H4 (cell line): Measurements from ENCODE around the gene HLA-DQB1. TPM values are rescaled to one million over a fixed set of nuclear protein-coding genes. Genes with fewer than 3 reads are reported as not detected.
A peak's percentile ranks its signal among the peaks of the same experiment; 100 is the strongest.
"Not testable (repeated sequence)": the region's sequence is repeated elsewhere in the genome, so short reads cannot be mapped to it uniquely, and the experiment has no call there.

Source experiments
- DNase-seq: peaks from one replicate; pipeline ENCODE4 v3.0.0-alpha.2; 2015; ENCODE audit warnings: low spot score
- total RNA-seq: library from RNA; depleted of rRNA; stranded (reverse); fragments of >200 nt; shearing (Covaris generic); gene quantifications from 2 replicates; pipeline ENCODE4 v1.2.3, GENCODE V29; 2014; rRNA removed

HLA-DQB1 gene
- total RNA-seq, result not detected in 2 replicates

DNA sequence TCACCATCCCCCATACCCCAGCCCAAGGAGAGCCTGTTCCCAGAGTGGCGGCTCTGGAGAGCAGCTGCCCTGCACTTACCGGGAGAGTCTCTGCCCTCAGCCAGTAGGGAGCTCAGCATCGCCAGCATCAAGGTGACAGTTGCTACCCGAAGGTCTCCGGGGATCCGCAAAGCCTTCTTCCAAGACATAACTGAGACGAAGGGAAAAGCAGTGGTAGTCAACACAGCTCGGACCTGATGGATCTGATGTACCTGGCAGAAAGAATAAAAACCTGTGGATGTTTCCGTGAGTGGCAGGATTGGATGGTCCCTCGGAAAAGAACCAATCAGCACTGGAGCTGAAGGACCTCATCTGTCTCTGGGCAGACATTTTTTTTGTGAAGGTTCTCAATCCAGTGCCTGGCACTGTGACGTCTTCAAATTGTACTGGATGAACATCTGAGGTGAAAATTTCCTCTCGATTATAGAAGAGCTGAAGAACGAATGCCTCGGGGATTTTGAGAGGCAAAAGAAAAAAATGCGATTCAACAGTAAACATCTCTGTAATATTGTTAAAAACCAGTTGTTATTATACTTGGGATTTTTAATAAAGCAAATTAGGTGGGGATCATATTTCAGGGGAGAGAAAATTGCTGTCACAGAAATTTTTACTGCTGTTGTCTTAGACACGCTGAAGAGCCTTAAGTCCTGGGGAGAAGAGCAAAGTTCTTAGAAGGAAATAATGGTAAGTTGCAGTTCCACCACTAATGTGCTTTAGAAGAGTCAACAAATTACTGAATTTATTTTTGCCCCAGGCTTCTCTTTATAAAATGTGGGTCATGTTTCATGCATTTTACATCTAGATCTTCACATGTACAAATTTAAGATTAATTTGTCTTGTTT is at the start of gene HLA-DQB1:
Gene HLA-DQB1 (minus strand): TSS at position 238 of the 881 bp plus-strand sequence. CDS start 50 bp downstream, at position 188.
- no peak for DNase-seq

DNA sequence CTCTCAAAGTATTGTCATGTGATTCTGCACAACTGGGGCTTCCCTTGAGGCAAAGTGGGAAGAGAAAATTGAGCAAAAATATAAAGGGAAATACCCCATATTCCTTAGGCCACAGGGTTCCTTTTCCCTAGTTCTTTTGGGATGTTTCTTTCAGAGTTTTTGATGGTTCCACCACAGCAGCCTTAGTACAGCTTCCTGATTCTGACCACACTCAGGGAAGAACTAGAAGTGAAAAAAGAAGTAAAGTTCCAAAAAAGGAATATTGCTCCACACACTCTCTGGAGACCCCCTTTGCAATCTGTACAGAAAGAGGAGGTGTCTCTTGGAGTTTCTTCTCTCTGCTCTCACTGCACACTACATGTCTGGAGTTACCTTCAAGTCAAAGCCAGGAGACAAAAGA is 46.8 kb upstream of the HLA-DQB1 start:
- DNase-seq, result no peak

DNA sequence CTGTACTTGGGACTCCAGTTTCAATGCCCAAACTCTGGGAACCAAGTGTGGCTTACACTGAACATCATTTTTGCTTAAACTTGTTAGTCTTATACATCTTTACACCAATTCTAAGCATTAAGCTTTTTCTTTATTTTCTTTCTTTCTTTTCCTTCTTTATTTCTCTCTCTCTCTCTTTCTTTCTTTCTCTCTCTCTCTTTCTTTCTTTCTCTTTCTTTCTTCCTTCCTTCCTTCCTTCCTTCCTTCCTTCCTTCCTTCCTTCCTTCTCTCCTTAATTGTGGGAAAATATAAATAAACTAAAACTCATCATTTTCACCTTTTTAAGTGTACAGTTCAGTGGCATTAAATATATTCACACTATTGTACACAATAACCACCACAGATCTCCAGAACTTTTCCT is 43.2 kb upstream of the HLA-DQB1 start:
- no peak for DNase-seq

DNA sequence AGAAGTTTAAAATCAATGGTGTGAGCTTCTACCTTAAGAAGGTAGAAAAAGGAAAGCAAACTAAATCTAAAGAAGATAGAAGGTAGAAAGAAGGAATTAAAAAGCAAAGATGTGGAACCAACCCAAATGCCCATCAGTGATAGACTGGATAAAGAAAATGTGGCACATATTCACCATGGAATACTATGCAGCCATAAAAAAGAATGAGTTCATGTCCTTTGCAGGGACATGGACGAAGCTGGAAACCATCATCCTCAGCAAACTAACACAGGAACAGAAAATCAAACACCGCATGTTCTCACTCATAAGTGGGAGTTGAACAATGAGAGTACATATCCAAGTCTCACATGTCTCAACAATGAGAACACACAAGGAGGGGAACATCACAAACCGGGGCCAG is 38.7 kb upstream of the HLA-DQB1 start:
- DNase-seq, result not testable (repeated sequence)

DNA sequence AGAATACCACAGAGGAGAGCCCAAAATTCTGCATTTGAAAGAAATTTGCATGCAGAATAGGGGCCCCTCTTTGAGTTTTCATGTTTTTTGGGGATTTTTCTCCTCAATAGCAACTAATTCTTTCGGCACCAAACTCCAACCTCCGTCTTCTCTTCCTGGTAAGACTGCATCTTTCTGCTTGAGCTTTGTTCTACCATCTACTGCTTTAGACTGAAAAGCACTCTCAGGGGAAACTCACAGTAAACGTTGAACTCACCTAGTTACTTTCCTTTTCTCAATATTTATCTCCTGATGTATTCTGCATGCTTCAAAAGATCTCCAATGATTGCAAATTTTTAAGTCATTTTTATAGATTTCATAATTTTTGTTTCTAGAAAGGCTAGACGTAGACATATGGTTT is 36.9 kb upstream of the HLA-DQB1 start:
- no peak for DNase-seq

DNA sequence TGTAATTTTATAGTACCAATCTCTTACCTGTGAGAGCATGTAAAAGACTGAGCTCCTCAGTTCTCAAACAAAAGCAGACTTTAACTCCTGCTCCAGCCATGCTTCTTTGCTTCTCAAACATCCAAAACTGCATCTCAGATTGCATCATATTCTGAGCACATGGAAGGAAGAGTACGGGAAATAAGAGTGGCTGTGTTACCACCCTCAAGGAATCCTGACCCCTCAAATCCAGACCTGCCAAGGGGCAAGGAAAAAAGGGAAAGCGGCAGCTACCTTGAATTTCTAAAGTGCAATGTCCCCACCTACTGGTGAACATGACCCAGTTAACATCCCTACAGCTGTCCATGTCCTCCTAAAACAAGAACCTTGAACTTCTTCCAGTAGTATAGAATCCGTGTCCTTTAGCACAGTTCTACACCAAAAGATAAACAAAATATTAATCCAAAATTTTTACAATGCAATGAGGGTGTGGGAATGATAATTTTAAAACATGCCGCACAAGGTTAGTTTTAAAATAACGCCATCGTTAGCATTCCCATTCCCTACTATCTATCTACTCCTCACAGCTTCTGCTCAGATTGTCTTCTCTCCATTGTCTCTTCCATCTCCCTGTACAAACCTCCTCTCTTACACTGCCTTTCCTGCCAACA is 34.1 kb upstream of the HLA-DQB1 start:
- peak; percentile 54 for DNase-seq

DNA sequence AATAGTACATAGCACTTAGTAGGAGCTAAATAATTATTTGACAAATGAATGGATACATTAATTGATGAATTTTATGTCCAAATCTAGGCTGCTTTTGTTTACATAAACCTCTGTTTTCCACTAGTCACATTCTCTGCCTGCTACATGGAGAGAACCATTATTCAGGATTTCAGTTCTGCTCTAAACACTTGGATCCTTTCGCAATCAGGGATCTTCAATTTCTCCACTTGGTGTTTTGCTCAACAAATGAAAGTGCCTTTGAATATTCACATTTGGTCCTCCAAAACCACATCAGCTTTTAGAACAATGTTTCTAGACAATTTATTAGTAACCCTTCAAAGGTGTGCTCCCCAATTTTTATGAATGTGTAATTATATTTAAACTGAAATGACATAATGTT is 30.6 kb upstream of the HLA-DQB1 start:
- no peak for DNase-seq

DNA sequence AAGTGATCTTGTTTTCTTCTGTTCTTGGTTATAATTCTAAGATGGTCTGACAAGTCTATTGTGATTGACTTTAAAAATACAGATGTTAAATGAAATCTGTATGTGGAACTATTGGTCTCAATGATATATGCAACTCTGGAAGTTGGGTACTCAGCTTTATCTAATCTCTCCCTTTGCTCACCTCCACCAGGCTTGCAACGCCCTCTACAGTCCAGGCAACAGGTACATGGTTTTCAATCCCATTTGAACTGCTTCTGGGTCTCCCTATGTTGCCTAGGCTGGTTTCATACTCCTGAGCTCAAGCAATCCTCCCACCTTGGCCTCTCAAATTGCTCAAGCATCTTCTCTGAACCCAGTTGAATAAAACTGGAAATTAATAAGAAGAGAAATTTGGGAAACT is 25.6 kb upstream of the HLA-DQB1 start:
- peak; percentile 30 for DNase-seq

DNA sequence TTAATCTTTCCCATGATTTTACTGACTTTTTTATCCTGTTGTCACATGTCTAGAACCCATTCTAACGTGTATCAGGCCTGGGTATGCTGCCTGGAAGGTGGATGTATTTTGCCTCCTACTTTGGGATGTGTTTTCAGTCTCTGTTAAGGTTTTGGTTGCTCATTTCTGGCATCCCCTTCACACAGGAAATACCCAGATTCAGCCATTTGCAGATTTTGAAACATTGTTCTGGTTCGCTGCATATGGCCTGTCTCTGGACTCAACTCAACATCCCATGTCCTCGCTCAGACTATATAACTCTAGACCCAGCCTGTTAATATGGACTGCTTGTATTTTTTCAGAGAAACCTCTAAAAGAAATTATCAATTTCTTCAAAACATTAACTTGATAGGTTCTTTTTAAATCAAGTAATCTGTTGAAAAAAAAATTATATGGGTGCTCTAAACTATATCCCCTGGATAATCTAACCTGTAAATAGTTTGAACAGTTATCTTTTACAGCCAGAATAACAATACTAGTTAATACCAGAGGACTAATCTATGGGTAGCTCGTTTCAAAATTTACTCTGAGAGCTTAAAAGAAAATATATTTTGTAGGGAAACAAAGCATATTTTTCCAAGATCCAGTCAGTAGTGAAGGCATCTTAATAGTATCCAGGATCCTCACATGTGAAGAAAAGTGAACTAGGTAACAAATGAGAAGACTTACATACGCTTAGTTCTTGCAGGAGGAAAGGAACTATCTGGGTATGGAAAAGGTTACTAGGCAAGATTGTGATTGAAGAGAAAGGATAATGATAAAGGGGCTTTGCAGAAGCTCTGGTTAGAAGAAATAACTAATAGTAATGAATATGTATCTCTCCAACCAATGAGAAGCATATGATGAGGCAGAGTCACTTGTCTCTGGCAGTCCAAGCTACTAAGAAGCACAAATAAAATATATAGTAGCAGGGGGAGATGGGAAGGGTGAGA is 23.4 kb upstream of the HLA-DQB1 start:
- no peak for DNase-seq

DNA sequence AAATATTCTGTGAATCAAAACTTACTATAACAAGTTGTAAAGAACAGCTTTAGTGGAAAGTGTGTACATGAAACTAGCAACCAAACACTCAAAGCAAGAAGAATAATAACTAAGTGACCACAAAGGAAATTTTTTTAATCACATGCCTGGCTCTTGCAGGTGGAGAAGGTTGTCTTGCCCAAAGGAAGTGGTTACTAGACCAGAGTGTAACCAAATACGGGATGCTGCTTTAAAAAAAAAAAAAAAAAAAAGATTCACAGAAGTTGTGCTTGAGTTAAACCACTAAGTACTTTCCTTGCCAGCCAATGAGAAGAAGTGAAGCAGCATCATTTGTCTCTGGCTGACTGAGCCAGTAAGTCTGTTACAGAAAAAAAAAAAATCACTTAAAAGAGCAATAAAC is 19.1 kb upstream of the HLA-DQB1 start:
- DNase-seq, result peak; percentile 90

DNA sequence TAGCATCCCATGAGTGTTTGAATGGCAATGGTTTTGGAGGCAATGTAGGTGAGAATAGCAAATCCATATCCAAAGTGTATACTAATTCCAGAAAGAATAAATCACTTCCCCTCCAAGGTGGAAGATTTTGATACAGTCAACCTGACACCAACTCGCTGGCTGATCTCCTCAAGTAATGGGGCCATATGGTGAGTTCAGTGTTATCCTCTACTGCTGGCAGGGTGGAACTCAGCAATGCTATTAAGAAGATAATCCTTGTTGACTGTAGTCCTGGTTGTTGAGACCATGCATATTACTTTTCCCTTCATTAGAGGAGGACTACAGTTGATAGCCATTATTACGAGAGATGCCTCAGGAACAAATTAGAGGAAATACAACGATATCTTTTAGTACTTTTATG is 17.8 kb upstream of the HLA-DQB1 start:
- no peak for DNase-seq

DNA sequence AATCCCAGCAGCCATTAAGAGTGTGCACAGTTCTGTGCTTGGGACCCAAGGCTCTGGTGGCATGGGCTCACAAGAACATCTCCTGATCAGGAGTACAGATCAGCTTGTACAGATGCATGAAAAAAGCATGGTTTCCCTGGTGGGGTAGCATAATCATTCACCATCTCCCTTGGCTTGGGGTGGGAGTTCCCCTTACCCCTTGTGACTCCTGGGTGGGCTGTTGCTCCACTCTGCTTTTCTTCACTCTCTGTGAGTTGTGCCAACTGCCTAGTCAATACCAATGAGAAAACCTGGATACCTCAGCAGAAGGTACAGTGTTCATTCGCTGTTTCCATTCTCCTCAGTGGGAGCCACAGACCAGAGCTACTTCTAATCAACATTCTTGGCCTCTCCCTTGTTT is 13.6 kb upstream of the HLA-DQB1 start:
- DNase-seq, result no peak

DNA sequence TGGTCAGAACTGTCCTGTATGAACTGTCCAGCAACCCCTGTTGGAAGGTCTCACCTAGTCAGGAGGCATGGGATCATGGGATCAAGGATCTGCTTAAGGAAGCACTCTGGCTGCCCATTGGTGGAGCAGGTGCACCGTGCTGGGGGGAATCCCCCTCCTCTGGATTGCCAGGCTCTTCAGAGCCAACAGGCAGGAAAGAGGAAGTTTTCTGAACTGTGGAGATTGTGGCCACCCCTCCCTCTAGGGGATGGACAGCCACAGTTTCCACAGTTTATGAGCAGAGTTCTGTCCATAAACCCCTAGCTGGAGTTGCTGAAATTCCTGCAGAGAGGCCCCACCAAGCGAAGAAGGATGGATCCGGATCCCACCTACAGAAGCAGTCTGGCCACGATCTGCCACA is 13.0 kb upstream of the HLA-DQB1 start:
- no peak for DNase-seq

DNA sequence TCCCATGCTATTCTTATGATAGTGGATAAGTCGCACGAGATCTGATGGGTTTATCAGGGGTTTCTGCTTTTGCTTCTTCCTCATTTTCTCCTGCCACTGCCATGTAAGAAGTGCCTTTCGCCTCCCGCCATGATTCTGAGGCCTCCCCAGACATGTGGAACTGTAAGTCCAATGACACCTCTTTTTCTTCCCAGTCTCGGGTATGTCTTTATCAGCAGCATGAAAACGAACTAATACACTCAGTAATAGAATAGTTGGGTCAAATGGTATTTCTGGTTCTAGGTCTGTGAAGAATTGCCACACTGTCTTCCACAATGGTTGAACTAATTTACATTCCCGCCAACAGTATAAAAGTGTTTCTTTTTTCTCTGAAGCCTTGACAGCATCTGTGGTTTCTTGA is 7.7 kb upstream of the HLA-DQB1 start:
- DNase-seq, result not testable (repeated sequence)

DNA sequence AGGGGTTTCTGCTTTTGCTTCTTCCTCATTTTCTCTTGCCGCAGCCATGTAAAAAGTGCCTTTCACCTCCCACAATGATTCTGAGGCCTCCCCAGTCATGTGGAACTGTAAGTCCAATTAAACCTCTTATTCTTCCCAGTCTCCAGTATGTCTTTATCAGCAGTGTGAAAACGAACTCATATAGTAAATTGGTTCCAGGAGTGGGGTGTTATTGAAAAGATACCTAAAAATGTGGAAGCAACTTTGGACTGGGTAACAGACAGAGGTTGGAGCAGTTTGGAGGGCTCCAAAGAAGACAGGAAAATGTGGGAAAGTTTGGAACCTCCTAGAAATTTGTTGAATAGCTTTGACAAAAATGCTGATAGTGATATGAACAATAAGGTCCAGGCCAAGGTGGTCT is 5.5 kb upstream of the HLA-DQB1 start:
- not testable (repeated sequence) for DNase-seq

DNA sequence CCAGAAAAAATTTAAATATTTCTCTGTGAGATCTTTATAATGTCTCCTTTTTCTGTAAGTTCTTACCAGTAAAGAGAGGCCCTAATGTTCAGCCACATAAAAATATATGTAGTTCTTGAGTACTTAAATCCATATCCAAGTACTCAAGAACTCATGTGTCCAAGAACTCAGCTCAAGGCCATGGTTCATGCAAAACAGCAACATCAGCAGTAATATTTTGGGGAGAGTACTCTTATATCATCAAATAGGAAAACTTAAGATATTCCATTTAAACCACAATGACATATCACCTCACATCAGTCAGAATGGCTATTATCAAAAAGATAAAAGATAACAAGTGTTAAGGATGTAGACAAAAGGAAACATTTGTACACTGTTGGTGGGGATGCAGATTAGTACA is 3.4 kb upstream of the HLA-DQB1 start:
- no peak for DNase-seq

DNA sequence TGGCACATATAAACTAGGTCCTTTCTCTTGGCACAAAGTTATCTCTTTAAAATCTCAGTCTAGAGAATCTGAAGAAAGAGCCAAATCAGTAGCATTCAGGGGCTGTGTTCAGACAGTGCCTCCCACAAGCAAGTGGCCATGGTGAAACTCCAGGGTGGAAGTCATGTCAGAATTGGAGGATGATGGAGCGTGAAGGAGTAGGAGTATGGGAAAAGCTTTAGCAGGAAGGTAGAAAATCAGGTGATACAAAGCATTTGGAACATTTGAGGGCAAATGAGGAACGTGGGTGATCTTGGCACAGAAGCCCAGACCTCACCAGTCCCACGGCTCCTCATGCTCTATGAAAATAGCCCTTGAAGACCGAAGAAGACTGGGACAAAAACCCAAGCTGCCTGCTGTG is 2.8 kb upstream of the HLA-DQB1 start:
- DNase-seq, result no peak

DNA sequence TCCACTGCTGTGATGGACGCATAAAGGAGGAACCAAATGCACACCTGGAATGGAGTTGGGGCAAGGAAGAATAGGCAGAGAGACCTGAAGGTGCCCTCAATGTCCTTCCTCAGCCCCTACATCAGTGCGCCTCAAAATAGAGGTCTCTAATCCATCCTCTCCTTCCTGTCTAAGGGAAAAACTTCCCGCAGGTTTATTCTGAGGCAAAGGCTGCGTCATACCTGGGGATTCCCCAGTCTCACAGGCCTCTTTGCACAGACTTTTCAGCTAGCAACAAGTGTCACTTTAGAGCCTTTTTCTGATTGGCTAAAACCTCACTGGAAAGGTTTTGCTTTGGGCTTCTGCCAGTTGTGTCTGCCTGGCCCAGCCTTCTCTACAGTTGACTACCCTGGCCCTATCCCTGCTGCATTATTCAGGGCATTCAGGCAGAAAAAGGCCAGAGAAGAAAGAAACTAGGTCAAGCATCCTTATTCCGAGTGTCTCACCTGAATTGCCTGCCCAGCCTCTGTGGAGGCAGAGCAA is 1.8 kb upstream of the HLA-DQB1 start:
- DNase-seq, result no peak

DNA sequence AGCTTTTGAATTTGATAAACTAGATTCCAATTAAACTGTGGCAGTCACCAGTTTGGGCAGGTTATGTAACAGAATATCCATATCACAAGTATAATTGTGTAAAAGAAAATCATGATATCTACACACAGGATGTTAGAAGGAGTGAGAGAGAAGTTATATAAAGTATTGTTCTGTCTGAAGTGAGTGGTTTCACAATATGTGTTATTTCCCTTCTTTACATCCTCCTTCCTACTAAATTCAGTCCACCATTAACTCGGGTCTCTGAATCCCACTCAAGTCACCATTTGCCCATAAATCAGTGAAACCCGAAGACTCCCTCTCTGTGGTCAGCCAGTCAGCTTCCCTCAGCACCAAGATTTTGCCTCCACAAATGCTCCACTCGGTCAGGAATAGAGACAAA is 796 bp downstream of the HLA-DQB1 start:
- no peak for DNase-seq

DNA sequence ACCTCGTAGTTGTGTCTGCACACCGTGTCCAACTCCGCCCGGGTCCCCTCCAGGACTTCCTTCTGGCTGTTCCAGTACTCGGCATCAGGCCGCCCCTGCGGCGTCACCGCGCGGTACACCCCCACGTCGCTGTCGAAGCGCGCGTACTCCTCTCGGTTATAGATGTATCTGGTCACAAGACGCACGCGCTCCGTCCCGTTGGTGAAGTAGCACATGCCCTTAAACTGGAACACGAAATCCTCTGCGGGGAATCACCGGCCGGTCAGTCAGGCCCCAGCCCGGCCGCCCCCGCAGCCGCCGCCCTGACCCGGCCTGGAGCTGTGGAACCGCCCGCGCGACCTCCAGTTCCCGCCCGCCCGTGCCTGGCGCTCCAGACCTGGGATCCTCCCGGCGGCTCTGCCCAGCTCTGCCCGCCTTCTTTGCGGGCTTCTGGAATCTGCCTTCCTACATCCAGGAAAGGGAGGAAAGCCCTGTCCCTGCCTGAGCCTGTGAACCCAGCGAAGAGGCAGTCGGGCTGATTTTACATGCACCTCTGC is 1.6 kb downstream of the HLA-DQB1 start:
- no peak for DNase-seq

DNA sequence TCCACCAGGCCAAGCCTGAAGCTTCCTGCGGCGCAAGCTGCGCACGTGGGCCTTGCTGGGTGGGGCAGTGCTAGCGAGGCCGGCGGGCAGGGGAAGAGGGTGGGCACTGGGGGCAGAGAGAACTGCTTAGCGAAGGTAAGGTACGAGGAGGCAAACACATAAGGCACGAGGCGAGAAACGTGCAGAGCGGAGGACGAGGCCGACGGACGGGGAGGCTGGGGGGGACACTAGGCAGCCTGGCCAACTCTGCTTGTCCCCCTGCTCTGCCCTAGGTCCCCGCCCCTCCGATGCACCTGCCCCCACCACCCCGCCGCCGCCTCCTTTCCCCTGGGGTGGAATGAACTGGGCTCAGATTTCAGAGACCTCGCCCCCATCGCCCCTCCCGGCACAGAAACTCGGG is 2.1 kb downstream of the HLA-DQB1 start:
- no peak for DNase-seq

DNA sequence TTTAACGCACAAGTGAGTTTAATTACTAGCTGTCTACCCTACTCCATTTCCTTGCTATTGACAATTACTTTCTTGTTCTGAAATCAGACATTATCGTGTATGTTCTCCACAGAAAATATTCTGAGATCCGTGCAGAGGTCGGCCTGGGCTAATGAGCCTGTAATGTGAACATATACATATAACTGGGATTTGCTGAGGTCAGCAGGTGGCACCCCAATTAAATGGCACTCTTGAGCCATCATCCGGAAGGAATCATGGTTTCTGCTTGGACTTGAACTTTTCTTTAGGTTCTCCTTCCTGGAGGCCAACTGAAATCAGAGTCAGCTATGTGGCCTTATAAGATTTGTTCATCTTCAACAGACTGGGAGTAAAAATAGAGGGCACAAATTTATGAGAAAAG is 3.6 kb downstream of the HLA-DQB1 start:
- DNase-seq, result no peak
